Endothelial cell of umbilical vein (primary cell): ENCODE measurements around the gene JMJD6. TPM values are rescaled to one million over a fixed set of nuclear protein-coding genes. Genes with fewer than 3 reads are reported as not detected.

Experiments used
- BruUV-seq: library from RNA; stranded (reverse); fragments of 400-500 nt; replicated peaks from 2 replicates; lab custom pipeline; 2021; lab: Mats Ljungman, UMichigan
- CTCF ChIA-PET: fragments of 300-600, 350-600 bp; sonication (Branson Sonifier 250); formaldehyde crosslinking; loops from one replicate; lab custom pipeline; 2021; ENCODE audit warnings: antibody characterized with exemption, inconsistent platforms; lab: Charles Lee
- POLR2A ChIA-PET: fragments of 300-600, 350-600 bp; sonication (Branson Sonifier 250); formaldehyde crosslinking; loops from one replicate; lab custom pipeline; 2021; ENCODE audit warnings: antibody characterized with exemption, inconsistent platforms; lab: Charles Lee
- DNase-seq: peaks from one replicate; pipeline ENCODE4 v3.0.0-alpha.2; 2011; ENCODE audit warnings: low read depth, low spot score
- FAIRE-seq: peaks from 2 replicates; lab custom pipeline; 2011; peaks lifted over from hg19 to GRCh38; lab: Jason Lieb, UNC
- H2AFZ ChIP-seq: 2 replicates; pipeline ENCODE4 v1.6.0; 2012; ENCODE audit warnings: low read depth, low read length, control low read depth, inconsistent platforms
- H3K27ac ChIP-seq: 2 replicates; pipeline ENCODE4 v1.5.1; 2011; ENCODE audit warnings: low read depth, mild to moderate bottlenecking, control low read depth, low read length, moderate library complexity; ENCODE audit not compliant: insufficient read depth
- H3K27me3 ChIP-seq, 2 experiments: 2 replicates each; pipeline versions ENCODE4 v1.6.0 to v1.6.1; 2011; ENCODE audit warnings: low read length in 2 of 2, mixed read lengths in 1 of 2; ENCODE audit not compliant: control insufficient read depth in 2 of 2, insufficient read depth in 2 of 2
- H3K36me3 ChIP-seq, 2 experiments: 2 replicates in 1 of 2; 3 replicates in 1 of 2; pipeline ENCODE4 v1.5.1; 2011; ENCODE audit warnings: low read length in 2 of 2, mild to moderate bottlenecking in 1 of 2, moderate library complexity in 1 of 2; ENCODE audit not compliant: control insufficient read depth in 2 of 2, insufficient read depth in 2 of 2; ENCODE audit errors: extremely low read depth in 1 of 2
- H3K4me1 ChIP-seq: 3 replicates; pipeline ENCODE4 v1.5.1; 2011; ENCODE audit warnings: mild to moderate bottlenecking, low read length; ENCODE audit not compliant: control insufficient read depth, insufficient read depth; ENCODE audit errors: extremely low read depth
- H3K4me2 ChIP-seq: 2 replicates; pipeline ENCODE4 v1.6.1; 2011; ENCODE audit warnings: low read length, control low read depth, mixed read lengths; ENCODE audit not compliant: insufficient read depth
- H3K4me3 ChIP-seq, 3 experiments: fragments of 200-600 bp in 1 of 3; sonication (generic), shearing (Covaris generic) in 1 of 3; replicated peaks in 1 of 3; 2 replicates each; pipeline ENCODE4 v1.5.1; 2011 to 2016; ENCODE audit warnings: control low read depth in 3 of 3, low read length in 3 of 3, mild to moderate bottlenecking in 2 of 3, inconsistent platforms in 1 of 3, low read depth in 1 of 3, moderate library complexity in 1 of 3; ENCODE audit not compliant: insufficient read depth in 1 of 3
- H3K79me2 ChIP-seq: 2 replicates; pipeline ENCODE4 v1.6.0; 2012; ENCODE audit warnings: low read length, inconsistent platforms; ENCODE audit not compliant: control insufficient read depth, insufficient read depth
- H3K9ac ChIP-seq: replicated peaks from 2 replicates; pipeline ENCODE3; 2011; ENCODE audit warnings: low read length, control low read depth; ENCODE audit not compliant: insufficient read depth; ENCODE audit errors: extremely low read depth
- H3K9me1 ChIP-seq: replicated peaks from 3 replicates; pipeline ENCODE4 v1.6.0; 2011; ENCODE audit warnings: mild to moderate bottlenecking, low read length; ENCODE audit not compliant: control insufficient read depth, insufficient read depth; ENCODE audit errors: extremely low read depth
- H3K9me3 ChIP-seq: replicated peaks from 2 replicates; pipeline ENCODE4 v1.5.1; 2012; ENCODE audit warnings: low read length, inconsistent platforms; ENCODE audit not compliant: control insufficient read depth, insufficient read depth
- H4K20me1 ChIP-seq: replicated peaks from 2 replicates; pipeline ENCODE3; 2011; ENCODE audit warnings: mild to moderate bottlenecking, low read length; ENCODE audit not compliant: control insufficient read depth, insufficient read depth; ENCODE audit errors: extremely low read depth
- EZH2 ChIP-seq: IDR thresholded peaks from 2 replicates; pipeline ENCODE4 v1.6.1; 2012; ENCODE audit warnings: borderline replicate concordance, low read depth, mild to moderate bottlenecking, moderate library complexity, low read length, inconsistent platforms; ENCODE audit not compliant: severe bottlenecking
- FOS ChIP-seq: IDR thresholded peaks from 2 replicates; pipeline ENCODE4 v1.6.1; 2011; ENCODE audit warnings: mild to moderate bottlenecking, low read length, moderate library complexity, borderline replicate concordance; ENCODE audit not compliant: insufficient read depth
- GATA2 ChIP-seq: IDR thresholded peaks from 2 replicates; pipeline ENCODE4 v1.7.0; 2011; ENCODE audit warnings: low read depth, mild to moderate bottlenecking, moderate library complexity, mixed read lengths, low read length; ENCODE audit not compliant: insufficient read length, insufficient read depth
- JUN ChIP-seq: IDR thresholded peaks from 2 replicates; pipeline ENCODE4 v1.6.1; 2011; ENCODE audit warnings: borderline replicate concordance, low read depth; ENCODE audit not compliant: insufficient read length, insufficient read depth
- MAX ChIP-seq: IDR thresholded peaks from 2 replicates; pipeline ENCODE4 v1.6.1; 2011; ENCODE audit not compliant: insufficient read depth, insufficient read length
- MYC ChIP-seq: IDR thresholded peaks from one replicate; pipeline ENCODE4 v1.6.1; 2011; ENCODE audit warnings: mild to moderate bottlenecking, low read depth, low read length
- POLR2A ChIP-seq: IDR thresholded peaks from 2 replicates; pipeline ENCODE4 v1.6.1; 2012; ENCODE audit warnings: low read depth, mild to moderate bottlenecking, control low read depth, low read length
- POLR2AphosphoS5 ChIP-seq: IDR thresholded peaks from 2 replicates; pipeline ENCODE4 v1.6.1; 2012; ENCODE audit warnings: low read depth, mild to moderate bottlenecking, control low read depth, low read length, moderate library complexity; ENCODE audit not compliant: insufficient read depth
- dilution Hi-C: fragments of 300-500 bp; cut with MboI; formaldehyde crosslinking; loops from one replicate; pipeline ENCODE4 v1.15.0; 2019; ENCODE audit warnings: low sequenced_read_pairs; ENCODE audit not compliant: extremely low pct_ligation_motif_present
- intact Hi-C: fragments of 100-400 bp; cut with micrococcal nuclease; formaldehyde crosslinking; loops from one replicate; pipeline ENCODE4 v1.10.0; 2022
- polyA plus RNA-seq, 4 experiments: library from polyadenylated mRNA; depleted of rRNA in 3 of 4; stranded (reverse) in 3 of 4; unstranded in 1 of 4; fragments of >200 nt; gene quantifications; 2 replicates each; pipeline versions ENCODE4 v1.2.1 to v1.2.3, GENCODE V29; 2011 to 2012; ENCODE audit warnings: missing spikeins in 1 of 4
- total RNA-seq: library from RNA; stranded (reverse); gene quantifications from 2 replicates; pipeline ENCODE4 v1.2.3, GENCODE V29; 2021
- TF ChIP-seq, protein P1 (sequence below), 2 donors: IDR thresholded peaks; 1 replicate in 1 of 2; 2 replicates in 1 of 2; pipeline ENCODE4 v1.5.1; 2011; ENCODE audit warnings: low read length in 2 of 2, mild to moderate bottlenecking in 2 of 2, moderate library complexity in 2 of 2, control low read depth in 1 of 2, inconsistent platforms in 1 of 2, low read depth in 1 of 2; ENCODE audit not compliant: insufficient read depth in 1 of 2; ENCODE audit errors: extremely low read depth in 1 of 2

Gene JMJD6
- total and polyA plus RNA-seq, 2 donors (not counting 3 experiments of a cell fraction or from before 2014, with no cell fraction given): 19.8 to 36.6 TPM

- CTCF ChIA-PET: no interaction called here
- POLR2A ChIA-PET: no interaction called here
Measured at GRCh38 chr17:76775021-76775600, 48.7 kb upstream of the JMJD6 start.

More at GRCh38 chr17:76775021-76775600, 48.7 kb upstream of the JMJD6 start:
- dilution Hi-C loops (no loop called here), intact Hi-C loops (no loop called here)
- no peaks in the 10 kb centered on the region for H3K79me2 ChIP-seq
- peaks cover 13% of the 10 kb centered on the region for H3K4me1 ChIP-seq
- H3K4me3 ChIP-seq: no peak overlapping the region
- H3K9me3 ChIP-seq: no peaks in the 10 kb centered on the region
- no peak for DNase-seq
- H3K27ac ChIP-seq: no peak overlapping the region
- no TSS peak for BruUV-seq
- no peak overlapping the region for H3K9ac ChIP-seq
- H3K4me2 ChIP-seq: no peak overlapping the region
- H3K36me3 ChIP-seq: peaks cover 3 to 4% of the 10 kb centered on the region in 2 experiments
- TF ChIP-seq JUN (no peak), FOS (no peak), EZH2 (no peak), POLR2A (no peak), GATA2 (no peak), POLR2AphosphoS5 (no peak), MAX (no peak), MYC (no peak)
- TF ChIP-seq, protein P1, sequence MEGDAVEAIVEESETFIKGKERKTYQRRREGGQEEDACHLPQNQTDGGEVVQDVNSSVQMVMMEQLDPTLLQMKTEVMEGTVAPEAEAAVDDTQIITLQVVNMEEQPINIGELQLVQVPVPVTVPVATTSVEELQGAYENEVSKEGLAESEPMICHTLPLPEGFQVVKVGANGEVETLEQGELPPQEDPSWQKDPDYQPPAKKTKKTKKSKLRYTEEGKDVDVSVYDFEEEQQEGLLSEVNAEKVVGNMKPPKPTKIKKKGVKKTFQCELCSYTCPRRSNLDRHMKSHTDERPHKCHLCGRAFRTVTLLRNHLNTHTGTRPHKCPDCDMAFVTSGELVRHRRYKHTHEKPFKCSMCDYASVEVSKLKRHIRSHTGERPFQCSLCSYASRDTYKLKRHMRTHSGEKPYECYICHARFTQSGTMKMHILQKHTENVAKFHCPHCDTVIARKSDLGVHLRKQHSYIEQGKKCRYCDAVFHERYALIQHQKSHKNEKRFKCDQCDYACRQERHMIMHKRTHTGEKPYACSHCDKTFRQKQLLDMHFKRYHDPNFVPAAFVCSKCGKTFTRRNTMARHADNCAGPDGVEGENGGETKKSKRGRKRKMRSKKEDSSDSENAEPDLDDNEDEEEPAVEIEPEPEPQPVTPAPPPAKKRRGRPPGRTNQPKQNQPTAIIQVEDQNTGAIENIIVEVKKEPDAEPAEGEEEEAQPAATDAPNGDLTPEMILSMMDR (IDR thresholded peaks at IDR 0.05; ENCODE audit: extremely low read depth in 1 of 2, insufficient read depth in 1 of 2, low read depth in 1 of 2, low read length in 2 of 2): no peak
- no peak for FAIRE-seq
- H3K9me1 ChIP-seq: no peaks in the 10 kb centered on the region
- no peaks in the 10 kb centered on the region for H4K20me1 ChIP-seq
- no peak overlapping the region for H2AFZ ChIP-seq
- no peaks in the 10 kb centered on the region for H3K27me3 ChIP-seq
